NCI-H2227 (cell line): ENCODE measurements around the gene MRPS17.
"Not testable (repeated sequence)": the region's sequence is repeated elsewhere in the genome, so short reads cannot be mapped to it uniquely, and the experiment has no call there.

Experiments used
- DNase-seq: peaks from one replicate; lab custom pipeline; 2025; ENCODE audit not compliant: unreplicated experiment; lab: John Stamatoyannopoulos, UW

The MRPS17 gene

DNA sequence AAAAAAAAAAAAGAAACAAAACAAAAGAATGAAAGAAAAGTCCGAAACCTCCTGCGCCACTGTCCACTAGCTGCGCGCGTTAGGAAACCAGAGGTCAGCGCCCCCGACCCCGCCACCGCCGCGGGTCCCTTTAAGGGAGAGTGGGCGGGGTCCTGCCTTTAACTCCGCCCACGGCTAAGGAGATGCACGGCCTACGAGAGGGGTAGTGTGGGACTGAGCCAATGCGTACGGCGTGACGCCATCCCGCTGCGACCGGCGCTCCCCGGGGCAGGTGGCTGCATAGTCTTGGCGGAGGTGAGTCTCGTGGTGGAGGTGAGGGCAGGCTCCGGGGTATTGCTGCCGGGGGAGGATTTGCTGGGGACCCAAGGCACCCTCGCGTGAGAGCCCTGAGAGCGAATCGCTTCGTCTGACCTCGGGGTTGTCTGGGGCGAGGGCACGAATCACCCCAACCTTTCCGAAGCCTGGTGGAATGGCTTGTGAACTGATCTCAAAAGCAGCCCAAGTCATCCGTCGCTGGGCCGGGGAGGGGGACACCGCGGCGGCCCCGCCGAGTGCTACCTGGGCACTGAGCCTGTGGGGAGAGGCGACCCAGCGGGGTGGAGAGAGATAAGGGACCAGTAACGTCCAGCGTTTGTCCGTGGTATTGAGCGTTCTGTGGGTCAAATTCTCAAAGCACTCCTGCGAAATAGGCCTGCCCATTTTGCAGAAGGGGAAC lies at the start of gene MRPS17:
MRPS17 (plus strand) TSS at position 241 of the 715 bp plus-strand sequence. CDS start 1,319 bp downstream, outside the sequence.
- DNase-seq, result peak; percentile 92

DNA sequence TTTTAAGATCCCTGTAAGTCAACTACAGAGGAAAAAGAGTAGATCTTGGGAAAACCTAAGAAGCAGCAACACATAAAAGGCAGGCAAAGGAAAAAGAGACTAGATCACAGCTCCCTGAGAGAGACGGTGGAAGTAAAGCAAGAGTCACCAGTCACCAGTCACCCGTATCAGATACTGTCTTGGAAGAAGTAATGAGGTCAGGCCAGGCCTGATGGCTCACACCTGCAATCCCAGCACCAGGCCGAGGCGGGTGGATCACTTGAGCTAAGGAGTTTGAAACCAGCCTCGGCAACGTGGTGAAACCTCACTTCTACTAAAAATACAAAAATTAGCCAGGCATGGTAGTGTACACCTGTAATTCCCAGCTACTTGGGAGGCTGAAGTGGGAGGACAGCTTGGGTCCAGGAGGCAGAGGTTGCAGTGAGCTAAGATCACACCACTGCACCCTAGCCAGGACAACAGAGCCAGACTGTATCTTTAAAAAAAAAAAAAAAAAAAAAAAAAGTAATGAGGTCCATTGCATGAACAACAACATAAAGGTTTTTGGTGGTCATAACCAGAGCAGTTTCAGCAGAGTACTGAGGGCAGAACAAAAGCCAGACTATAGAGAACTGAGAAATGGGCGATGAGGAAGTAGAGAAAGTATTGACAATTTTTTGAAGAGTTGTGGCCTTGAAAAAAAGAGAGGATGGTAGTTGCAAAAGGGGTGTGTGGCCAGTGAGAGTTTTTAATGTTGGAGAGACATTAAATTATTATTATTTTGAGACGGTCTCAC lies 47.5 kb upstream of the MRPS17 start:
- no peak for DNase-seq

DNA sequence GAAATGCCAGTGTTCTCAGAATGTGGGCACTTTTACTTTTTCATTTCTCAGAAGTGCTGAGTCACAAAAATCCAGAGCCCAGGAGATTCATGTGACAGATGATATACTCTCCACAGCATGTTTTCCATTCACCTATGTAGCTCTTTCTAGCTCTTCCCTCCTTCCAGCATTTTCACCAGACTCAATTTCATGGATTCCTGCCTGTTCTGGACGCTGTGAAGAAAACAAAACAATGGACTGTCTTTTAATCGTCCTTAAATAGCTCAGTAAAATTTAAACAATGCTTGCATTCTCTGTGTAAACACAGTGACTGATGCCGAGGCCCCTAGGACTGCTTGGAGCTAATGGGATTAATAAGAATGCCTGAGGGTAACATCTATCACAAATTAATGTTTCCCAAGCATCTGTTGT lies 38.9 kb upstream of the MRPS17 start:
- no peak for DNase-seq

DNA sequence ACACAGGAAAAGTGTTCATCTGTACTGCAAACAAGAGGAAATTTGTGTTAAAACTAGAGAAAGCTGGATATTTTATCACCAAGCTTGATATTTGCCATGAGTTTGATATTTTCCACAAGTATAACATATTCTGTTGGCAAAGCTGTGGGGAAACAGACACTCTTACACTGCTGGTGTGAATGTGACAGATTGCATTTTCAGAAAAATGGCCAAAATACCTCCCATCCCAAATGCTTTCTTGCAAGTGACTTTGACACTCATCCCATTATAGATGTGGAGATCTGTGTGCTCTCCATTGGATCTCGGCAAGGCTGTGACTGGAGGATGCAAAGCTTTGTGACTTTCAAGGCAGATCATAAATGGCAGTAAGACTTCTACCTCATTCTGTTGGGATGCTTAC lies 33.9 kb upstream of the MRPS17 start:
- no peak for DNase-seq

DNA sequence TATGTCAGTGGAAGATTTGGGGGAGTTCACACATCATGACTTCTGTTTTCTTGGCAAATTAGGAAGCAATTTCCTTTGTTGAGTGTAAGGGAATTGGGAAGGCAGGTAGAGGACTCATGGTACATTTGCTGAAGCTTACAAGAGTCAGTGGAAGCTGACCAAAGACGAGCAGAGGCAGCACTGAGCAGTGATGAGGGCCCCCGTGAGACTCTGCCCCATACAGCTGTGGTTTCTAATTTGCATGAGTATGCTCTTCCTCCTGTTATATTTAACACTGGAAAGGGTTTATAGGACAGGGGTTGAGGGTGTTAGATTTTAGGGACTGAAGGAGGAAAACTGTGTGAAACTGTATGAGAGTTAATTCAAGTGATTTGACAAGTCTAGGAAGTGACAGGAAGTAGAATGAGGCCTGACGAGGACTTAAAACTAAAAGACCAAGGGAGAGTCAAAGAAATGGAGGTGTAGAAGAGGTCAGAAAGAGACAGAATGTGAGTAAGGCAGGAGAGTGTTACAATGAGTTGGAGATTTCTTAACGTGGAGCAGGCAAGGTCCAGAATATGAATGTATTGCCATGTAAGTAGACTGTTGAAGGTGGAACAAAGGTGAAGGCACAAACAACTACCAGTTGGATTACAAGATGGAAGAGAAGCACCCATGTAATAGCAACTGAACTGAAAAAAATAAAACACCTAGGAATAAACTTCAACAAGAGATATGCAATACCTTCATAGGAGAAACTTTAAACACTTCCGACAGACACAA lies 23.5 kb upstream of the MRPS17 start:
- DNase-seq, result no peak

DNA sequence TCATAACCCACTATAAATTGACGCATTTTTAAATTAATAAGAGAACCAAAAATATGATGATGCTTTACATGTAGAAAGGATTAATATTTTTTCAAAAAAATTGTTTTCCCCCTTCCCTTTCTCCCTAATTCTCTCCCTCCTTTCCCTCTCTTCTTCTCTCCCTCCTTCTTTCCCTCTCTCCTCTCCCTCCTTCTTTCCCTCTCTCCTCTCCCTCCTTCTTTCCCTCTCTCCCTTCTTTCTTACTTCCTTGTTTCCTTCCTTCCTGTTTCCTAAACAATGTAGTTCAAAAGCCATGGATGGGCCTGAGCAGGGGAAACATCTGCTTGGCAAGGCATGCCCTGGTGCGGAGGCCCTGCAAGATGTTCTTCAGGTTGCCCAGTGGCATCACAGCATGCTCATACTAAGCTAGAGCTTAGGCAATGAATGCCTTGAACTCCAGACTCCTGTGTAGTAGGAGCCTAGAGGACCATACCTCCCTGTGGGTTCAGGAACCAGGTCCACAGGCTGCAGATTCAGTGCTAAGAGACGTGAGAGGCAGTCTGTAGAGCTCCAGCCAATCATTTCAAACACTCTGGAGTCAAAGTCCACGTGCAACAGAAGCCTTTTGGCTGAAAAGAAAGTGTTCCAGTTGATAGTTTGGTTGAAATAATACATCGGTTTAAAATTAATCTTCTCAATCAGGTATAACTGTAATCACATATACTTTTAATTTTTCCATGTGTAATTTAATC lies 20.1 kb upstream of the MRPS17 start:
- no peak for DNase-seq

DNA sequence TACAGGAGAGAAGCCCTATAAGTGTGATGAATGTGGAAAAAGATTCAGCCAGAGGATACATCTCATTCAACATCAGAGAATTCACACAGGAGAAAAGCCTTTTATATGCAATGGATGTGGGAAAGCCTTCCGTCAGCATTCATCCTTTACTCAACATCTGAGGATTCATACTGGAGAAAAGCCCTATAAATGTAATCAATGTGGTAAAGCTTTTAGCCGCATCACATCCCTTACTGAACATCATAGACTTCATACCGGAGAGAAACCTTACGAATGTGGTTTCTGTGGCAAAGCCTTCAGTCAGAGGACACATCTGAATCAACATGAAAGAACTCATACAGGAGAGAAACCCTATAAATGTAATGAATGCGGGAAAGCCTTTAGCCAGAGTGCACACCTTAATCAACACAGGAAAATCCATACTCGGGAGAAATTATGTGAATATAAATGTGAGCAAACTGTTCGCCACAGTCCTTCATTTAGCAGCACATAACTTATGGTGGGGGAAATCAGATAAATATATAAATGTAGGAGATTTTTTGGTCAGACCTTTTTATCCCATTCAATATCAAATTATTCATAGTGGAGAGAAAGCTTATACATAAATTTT lies 12.1 kb upstream of the MRPS17 start:
- no peak for DNase-seq

DNA sequence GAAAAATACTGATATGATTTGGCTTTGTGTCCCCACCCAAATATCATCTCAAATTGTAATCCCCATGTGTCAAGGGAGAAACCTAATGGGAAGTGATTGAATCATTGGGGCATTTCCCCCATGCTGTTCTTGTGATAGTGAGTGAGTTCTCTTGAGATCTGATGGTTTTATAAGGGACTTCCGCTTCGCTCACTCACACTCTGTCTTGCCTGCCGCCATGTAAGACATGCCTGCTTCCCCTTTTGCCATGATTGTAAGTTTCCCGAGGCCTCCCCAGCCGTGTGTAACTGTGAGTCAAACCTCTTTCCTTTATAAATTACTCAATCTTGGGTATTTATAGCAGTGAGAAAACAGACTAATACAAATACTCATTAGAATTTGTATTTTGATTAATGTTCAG lies 5.1 kb upstream of the MRPS17 start:
- DNase-seq, result no peak

DNA sequence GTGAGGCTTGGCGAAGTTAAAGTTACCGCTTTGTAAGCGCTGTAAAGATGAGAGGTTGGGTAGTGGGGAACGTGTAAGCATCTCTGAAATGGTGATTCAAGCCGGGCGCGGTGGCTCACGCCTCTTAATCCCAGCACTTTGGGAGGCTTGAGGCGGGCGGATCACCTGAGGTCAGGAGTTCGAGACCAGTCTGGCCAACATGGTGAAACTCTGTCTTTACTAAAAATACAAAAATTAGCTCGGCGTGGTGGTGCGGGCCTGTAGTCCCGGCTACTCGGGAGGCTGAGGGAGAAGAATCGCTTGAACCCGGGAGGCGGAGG lies 635 bp downstream of the MRPS17 start:
- DNase-seq, result not testable (repeated sequence)

DNA sequence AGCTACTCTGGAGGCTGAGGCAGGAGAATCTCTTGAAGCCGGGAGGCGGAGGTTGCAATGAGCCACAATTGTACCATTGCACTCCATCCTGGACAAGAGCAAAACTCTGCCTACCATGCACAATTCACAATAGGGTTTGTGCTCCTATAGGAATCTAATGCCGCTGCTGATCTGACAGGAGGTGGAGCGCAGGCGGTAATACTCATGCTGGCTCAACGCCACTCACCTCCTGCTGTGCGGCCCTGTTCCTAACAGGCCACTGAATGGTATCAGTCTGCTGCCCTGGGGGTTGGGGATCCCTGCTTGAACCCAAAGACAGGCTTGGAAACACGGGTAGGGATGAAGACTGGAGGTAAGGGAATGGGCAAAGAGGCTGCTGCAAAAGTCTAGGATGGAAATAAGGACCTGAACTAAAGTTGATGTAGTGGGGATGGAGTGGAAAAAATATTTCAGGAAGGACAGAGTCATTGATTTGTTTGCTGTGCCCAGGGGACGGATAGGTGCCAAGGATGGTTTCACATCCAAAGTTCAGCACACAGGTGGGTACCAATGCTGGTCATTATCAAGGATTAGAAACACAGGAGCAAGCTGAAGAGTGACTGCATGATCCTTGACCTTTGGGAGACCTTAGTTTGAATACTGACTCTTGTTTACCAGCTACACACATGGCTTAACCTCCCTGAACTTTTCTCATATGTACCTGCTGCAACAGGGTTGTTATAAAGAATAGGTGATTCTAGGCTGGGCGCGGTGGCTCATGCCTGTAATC lies 2.2 kb downstream of the MRPS17 start:
- DNase-seq, result no peak

DNA sequence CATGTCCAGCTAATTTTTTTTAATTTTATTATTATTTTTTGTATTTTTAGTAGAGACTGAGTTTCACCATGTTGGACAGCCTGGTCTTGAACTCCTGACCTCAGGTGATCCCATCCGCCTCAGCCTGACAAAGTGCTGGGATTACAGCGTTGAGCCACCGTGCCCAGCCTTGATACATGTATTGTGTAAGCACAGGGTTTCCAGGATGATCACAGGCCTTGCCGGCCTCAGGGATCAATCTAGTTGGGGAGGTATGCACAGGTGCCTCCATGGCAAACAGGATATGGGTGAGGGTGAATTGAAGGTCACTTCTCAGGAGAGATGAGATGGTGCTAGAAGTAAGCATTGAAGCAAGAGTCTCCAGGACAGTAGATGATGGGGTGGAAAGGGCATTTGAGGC lies 5.5 kb downstream of the MRPS17 start:
- DNase-seq, result no peak

DNA sequence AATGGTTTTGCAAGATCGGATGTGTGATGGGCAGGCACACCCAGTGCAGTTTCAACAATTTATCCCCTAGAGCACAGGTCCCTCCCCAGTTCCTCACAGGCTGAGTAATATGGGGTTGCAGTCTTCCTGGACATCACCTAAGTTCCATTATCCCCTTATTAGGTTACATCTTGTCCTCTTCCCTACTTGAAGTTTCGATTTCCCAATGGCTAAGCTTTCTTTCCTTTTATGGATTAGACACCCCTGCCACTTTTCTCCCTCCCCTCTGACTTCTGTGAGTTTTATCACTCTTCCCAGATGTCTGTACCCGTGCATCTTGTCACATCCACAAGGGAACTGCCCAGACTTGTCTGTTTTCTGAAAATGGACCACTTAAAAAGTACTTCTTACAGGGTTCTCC lies 10.3 kb downstream of the MRPS17 start:
- DNase-seq, result no peak

DNA sequence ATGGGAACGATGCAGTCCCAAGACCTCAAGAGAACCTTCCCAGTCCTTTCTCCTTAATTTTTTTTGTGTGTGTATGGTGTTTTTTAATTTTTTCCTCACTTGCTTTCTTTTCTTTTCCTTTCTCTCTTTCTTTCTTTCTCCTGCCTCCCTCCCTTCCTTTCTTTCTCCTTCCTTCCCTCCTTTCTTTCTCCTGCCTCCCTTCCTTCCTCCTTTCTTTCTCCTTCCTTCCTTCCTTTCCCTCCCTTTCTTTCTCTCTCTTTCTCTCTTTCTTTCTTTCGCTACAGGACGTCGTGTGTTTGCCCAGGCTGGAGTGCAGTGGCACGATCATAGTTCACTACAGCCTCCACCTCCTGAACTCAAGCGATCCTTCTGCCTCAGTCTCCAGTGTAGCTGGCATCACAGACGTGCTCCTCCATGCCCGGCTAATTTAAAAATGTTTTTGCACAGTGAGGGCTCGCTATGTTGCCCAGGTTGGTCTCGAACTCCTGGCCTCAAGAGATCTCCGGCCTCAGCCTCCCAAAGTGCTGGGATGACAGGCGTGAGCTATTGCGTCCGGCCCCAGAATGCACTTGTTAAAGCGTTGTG lies 12.0 kb downstream of the MRPS17 start:
- no peak for DNase-seq

DNA sequence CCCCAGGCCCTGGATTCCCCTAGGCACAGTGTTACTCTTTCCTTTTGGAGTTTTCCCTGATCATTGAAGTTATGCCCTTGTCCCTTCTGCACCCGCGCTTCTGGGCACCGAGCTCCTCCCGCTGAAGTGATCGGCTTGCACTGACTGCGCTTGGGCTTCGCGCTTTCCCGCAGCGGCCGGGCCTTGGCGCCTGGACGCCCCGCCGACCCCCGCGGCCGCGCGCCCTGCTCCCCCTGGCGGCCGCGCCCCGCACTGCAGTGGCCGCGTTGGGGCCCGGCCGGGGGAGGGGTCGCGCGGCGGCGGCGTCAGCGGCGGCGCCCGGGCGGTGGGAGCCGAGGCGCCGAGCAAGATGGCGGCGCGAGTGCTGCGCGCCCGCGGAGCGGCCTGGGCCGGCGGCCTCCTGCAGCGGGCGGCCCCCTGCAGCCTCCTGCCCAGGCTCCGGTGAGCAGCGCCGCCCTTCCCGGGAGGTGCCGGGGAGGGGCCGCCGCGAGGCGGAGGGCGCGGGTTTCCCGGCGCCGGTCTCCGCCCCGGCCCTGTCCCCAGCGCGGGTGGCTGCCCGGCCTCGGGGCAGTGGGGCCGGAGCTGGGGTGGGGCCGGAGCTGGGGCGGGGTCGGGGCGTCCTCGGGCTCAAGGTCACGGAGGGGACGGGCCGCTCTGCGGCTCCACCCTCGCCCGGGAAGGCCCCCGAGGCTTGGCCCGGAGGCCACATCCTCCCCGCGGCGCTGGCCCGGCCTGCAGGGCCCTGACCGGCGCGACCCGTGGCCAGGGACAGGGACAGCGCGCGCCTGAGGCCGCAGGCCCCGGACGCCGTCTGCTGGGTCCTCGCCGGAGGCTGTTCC lies 12.8 kb downstream of the MRPS17 start, which contains the start of gene NIPSNAP2:
NIPSNAP2 (plus strand) TSS at position 325 of the 839 bp plus-strand sequence; CDS start at position 350, 25 bp downstream.
- peak; percentile 78 for DNase-seq

DNA sequence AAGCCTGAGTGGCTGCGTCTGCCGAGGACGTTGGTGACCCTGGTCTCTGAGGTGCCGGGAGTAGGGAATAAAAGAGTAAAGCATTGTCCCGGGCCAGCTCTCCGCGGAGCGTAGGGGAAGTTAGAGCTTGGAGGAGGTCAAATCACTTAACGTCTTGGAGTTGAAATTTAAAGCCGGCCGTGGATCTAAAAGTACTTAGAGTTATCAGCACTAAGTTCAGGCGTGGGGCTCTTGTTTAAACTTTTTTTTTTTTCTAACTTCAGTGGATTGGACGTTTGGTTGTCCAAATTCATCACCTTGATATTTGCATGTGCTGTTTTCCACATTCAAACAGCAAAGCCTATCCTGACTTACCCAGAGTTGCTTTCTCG lies 13.4 kb downstream of the MRPS17 start:
- DNase-seq, result no peak

DNA sequence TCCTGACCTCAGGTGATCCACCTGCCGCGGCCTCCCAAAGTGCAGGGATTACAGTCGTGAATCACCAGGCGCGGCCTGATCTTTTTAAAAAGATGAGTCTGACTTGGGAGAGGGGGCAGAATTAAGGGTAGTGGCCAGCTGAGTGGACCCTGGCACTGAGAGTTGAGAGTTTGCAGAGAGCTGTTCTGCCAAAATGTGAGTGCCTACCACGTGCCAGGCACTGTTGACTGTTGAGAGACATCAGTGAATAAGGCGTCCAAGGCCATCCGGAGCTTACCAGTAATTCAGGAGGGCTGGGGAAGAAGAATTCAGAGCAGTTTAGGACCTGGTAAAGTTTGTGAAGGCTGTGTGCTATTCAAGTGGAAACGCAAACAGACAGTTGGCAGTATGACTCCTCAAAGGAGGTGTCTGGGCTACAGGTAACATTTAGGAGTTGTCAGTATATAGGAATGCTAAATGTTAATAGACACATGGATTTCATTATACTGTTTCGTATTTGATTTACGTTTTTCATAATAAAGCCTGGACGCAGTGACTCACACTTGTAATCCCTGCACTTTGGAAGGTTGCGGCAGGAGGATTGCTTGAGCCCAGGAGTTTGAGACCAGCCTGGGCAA lies 14.2 kb downstream of the MRPS17 start:
- DNase-seq, result no peak

DNA sequence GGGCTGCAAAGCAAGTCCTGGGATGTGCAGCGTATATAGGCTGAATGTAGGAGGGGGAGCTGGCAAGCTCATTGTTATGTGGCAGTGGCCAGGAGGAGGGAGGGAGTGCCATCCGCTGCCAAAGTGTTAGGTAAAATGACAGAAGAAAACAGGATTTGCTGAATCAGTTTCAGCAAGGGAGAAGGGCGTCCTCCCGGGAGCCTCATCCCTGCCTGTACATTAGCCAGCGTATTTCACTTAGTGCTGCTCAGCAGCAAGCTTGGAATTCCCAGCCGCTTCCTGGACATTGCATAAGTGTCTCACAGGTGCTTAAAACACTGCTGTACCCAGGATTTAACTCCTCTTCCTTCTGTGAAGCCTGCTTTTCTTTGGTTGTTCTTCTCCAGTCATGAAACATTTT lies 15.2 kb downstream of the MRPS17 start:
- no peak for DNase-seq

DNA sequence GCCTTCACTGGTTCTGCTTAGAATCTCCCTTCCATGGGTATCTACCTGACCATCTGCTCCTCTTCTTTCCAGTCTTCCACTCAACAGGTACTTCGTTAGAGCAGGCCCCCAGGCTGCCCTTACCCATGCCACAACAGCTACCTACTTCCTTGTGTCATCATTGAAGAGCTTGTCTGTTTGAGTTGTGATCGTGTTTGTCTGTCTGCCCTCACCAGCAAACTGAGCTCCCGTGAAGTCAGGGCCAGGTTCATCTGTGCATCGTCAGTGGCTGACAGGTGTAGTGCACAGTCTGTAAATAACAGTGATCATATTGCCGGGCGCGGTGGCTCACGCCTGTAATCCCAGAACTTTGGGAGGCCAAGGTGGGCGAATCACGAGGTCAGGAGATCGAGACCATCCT lies 17.7 kb downstream of the MRPS17 start:
- no peak for DNase-seq
